ENCODE data around the gene PTPRD.

DNA sequence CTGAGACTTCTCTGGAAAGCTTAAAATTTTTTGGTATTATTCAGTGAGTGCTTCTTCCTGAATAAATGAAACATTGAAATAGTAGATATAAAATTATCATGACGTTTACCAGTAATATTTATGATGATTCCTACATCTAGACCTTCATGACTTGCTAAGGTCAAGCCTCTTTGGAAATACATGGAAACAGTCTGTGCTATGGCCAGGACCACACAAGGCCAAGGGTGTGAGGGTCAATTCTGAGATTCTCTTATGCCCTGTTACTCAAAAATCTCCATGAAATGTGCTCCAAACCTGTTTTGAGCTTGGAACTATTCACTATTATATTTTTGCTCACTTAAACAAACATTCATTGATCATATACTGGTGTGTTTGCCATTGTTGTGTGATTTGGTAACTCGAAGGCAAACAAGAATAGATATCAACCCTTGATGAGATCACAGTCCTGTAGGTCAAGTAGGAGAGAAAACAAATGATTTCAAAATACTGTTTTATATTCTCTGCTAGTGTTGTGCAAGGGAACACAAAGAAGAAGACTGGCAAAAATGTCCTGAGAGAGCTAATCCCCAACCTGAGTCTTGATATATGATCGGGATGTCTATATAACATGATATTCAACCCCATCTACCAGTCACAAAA, 1558.3 kb downstream of the PTPRD start:
- no peak for TF ChIP-seq CTCF (IDR thresholded peaks at IDR 0.05)
- no peak for TF ChIP-seq POLR2A (IDR thresholded peaks at IDR 0.05)
